Measurements from ENCODE around the gene ITPRIPL2.
A peak's percentile ranks its signal among the peaks of the same experiment; 100 is the strongest.

Gene ITPRIPL2

DNA sequence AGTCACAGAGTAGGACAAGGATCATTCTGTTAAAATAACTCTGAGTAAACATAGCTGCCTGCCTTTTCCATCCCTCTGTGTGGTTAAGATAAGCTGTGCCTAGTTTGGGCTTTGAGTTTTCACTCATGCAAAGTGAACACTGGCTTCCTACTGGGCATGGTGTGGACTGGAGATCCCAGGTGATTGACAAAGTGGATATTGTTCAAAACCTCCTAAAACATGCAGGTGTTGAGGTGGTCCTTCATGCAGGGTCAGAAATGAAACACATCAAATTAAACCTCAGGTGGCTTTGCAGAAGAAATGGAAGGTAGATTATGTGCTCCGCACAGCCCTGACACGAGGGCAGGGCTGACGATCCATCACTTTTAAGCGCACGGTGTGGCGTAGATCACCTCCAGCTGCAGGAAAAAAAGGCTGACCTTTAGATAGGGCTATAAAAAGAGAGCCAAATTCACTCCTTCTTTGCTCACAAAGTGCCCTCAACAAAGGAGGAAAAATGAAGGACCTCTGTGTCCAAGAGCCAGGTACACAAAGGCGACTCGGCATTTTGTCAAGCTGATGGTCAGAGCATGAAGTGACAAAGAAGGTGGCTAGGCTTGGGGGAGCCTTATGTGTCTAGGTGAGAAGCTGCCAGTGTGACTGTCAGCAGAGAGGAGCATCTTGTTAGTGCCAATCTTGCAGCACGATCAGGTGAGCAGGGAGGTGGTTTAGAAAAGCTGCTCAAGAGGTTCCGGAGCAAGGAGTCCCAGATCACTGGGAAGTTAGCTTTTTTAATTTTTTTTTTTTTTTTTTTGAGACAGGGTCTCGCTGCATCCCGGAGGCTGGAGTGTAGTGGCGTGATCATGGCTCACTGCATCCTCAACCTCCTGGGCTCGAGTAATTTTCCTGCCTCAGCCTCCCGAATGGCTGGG, 19.9 kb upstream of the ITPRIPL2 start:
- no peak for DNase-seq

DNA sequence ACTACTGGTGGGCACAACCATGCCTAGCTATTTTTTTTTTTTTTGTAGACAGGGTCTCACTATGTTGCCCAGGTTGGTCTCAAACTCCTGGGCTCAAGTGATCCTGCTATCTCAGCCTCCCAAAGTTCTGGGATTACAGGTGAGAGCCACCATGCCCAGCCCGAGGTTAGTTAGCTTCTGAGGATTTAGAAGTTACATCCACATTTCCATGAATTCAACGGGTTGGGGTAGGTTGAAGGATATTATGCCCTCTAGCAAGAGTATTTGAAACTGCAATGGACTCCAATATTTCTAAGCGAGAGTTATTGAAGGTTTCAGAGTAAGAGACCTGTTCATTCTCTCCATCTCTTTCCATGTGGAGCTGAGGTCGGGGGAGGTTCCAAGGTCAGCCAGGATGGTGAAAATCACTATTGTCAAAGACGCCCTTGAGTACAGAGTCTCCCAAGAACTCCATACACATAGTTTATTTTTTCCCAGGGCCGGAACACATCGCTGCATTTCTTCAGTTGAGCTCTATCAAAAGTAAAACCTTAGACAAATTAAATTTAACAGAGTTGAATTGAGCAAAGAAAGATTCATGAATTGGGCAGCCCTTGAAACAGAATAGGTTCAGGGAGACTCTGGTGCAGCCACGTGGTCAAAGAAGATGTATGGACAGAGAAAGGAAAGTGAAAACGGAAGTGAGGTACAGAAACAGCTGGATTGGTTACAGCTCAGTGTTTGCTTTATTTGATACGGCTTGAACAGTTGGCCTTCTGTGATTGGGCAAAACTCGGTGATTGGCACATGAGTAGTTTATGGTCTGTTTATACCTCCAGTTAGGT, 19.0 kb upstream of the ITPRIPL2 start:
- no peak for DNase-seq

DNA sequence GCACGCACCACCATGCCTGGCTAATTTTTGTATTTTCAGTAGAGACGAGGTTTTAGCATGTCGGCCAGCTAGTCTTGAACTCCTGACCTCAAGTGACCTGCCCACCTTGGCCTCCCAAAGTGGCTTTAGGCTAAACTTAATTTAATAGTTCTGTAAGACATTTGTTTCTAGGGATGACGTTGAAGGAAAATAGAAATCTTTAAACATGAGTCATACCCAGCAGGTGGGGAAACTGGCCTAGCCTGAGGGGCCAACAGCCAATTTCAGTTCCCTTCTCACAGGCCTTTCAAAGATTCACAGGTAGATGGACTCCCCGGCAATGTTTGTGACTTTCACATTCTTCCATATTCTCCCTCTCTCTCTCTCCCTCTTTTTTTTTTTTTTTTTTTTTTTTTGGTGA, 18.1 kb upstream of the ITPRIPL2 start:
- DNase-seq: no peak

DNA sequence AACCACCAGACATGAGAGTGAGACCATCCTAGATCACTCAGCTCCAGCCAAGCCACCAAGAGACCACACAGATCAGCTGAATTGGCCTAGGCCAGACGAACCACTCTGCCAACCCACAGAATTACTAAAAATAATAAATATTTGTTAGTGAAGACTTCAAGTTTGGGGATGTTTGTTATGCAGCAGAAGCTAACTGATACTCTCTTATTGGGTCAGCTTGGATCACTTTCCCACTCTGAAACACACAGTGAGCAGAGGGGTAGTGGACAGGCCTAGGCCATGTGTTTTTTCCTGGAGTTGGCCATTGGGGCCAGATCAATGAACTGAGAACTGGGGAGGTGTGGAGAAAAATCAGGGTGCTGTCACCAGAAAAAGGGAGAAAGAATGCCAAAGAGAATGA, 15.6 kb upstream of the ITPRIPL2 start:
- DNase-seq: no peak

DNA sequence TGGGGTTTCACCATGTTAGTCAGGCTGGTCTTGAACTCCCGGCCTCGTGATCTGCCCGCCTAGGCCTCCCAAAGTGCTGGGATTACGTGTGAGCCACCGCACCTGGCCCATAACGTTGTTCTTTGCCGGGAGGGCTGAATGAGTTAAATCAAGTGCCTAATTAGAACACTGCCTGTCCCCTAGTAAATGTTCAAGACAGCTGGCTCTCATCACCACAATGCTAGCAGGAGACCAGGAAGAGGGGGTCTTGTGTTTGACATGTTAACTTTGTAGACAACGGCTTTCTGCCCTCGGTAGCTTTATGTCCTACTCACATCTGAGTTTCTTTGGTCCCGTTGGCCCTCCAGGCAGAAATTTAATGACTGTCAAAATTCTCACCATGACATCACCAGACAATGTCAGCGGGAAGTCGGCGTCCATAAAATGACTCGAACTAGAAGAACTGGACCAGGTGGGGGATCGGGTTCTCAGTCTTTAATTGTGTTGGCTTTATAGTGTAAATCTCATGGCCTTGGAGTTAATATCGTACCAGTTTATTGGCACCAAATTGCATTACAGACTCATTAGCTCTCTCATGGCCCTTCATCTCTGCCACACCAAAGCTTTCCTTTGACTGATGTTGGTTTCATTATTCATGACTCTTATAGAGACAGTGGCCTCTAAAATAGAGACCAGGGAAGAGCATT, 11.4 kb upstream of the ITPRIPL2 start:
- no peak for DNase-seq

DNA sequence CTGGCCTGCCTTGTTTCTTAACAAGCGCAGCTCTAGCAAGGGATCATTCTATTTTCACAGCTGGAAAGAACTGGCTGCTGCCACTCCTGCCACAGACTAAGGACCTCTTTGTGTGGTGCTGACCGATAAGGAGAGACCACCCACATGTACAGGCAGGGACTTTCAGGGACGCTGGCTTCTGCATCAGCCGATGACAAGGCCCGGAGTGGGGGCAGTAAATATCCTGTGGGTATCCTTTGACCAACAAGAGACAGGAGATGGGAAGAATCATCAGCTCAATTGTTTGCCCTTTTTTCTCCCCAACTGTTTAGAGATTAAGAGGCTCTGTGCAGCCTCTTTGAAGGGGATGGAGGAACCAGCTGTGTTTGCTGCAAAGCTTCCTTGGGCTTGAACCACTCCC, 9.2 kb upstream of the ITPRIPL2 start:
- DNase-seq: no peak

DNA sequence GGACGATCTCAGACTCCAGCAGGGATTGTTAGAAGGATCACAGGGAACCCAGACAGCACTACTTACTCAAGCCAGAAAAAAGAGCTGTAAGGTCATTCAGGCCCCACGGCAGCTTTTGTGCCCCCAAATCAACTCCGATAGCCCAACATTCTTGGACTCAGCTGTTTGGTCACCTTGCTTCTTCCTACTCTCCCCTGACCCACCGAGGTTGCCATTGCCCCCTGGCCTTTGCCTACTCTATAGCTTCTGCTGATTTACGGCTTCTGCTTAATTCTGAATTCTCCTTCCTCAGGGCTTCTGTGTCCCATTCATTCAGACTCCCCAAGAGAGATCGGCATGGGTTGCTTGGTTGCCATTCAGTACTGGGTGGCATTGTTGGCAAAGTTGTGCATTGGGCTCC, 8.6 kb upstream of the ITPRIPL2 start:
- no peak for DNase-seq

DNA sequence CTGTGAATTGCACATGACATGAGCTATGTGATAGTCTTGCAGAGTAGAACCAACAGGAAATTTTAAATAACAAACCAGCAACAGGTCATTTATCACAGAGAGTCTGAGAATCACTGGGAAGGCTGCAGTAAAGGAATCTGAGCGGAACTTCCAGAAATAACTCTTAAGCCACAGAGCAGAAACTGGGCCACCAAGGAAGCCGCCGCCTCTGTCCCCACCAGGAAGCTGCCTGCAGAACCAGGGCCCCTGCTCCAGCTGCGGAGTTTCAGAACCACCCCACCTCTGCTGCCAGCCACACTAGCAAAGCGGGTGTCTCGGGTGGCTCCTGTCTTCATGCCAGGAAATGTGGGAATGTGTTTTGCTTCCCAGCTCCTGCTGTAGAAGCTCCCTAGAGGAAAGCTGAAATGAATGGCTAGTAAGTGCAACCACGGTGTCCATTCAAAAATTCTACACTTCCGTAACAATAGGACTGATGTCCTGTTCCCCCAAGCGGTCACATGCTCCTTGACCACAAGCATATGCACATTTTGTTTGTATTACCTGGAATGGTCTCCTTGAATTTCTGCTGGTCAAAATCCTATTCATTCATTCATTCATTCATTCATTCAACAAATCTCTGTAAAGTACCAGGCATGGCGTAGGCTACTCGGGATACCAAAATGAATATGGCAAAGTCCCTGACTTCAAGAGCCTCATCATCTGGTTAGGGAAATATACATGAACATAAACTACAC, 7.7 kb upstream of the ITPRIPL2 start:
- DNase-seq: no peak

DNA sequence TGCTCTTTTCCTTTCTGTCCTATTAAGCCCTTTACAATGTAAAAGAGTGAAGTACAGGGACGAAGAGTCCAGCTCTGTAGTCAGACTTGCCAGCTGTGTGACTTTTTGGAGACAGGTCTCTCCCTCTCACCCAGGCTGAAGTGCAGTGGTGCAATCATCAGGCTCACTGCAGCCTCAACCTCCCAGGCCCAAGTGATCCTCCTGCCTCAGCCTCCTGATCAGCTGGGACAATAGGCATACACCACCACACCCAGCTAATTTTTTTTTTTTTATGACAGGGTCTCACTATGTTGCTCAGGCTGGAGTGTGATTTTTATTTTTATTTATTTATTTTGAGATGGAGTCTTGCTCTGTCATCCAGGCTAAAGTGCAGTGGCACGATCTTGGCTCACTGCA, 7.1 kb upstream of the ITPRIPL2 start:
- DNase-seq: no peak

DNA sequence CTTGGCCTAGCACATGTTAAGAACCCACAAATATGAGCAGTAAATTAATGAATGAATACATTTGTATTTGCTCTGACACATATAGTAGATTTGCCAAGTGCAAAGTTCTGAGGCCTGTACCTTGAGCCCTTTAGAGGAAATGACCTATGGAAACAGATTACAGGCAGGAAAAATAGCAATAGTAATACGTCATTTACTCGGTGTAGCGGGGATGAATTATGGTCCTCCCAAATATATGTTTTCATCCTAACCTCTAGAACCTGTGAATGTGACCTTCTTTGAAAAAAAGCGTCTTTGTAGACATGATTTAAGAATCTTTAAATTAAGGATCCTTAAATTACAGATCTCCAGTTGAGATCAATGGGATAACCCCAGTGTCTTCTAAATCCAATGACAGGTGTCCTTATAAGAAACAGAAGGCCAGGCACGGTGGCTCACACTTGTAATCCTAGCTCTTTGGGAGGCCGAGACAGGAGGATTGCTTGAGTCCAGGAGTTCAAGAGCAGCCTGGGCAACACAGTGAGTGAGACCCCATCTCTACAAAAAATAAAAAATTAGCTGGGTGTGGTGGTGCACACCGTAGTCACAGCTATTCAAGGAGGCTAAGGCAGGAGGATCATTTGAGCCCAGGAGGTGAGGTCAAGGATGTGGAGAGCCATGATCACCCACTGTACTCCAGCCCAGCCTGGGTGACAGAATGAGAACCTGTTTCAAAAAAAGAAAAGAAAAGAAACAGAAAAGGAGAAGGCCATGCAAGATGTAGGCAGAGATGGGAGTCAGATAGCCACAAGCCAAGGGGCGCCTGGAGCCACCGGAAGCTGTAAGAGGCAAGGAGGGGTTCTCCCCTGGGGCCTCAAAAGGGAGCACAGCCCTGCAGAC, 5.1 kb upstream of the ITPRIPL2 start:
- no peak for DNase-seq

DNA sequence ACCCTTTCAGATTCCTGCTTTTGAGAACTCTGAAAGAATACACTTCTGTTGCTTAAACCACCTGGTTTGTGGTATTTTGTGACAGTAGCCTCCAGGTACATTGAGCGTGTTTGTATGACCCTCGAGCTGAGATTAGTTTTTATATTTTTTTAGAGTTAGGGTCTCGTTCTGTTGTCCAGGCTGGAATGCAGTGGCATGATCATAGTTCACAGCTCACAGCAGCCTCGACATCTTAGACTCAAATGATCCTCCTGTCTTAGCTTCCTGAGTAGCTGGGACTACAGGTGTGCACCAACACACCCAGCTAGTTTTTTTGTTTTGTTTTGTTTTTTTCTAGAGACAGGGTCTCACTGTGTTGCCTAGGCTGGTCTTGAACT, 4.5 kb upstream of the ITPRIPL2 start:
- no peak for DNase-seq

DNA sequence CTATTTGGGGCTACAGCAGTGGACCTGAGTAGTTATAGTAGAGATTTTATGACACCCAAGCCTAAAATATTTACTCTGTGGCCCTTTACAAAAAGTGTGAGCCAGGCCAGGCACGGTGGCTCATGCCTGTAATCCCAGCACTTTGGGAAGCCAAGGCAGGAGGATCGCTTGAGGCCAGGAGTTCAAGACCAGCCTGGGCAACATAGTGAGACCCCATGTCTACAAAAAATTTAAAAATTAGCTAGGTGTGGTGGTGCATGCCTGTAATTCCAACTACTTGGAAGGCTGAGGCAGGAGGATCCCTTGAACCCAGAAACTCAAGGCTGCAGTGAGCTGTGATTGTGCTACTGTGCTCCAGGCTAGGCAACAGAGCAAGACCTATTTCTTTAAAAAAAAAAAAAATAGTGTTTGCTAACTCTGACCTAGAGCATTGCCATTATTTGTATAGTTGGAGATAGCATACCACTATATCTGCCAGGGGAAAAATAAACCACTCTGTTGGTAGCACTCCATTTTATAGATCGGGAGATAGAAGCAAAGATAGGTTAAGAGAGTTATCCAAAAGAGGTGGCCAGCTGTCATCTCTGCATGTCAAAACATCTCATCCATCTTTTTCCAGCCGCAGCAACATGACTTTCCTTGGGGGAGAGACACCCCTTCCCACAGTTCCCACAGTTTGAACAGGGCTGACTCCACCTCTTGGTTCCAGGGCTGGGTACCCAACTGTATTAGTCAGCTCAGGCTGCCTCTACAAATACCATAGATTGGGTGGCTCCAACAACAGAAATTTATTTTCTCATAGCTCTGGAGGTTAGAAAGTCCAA, 3.0 kb upstream of the ITPRIPL2 start:
- no peak for DNase-seq

DNA sequence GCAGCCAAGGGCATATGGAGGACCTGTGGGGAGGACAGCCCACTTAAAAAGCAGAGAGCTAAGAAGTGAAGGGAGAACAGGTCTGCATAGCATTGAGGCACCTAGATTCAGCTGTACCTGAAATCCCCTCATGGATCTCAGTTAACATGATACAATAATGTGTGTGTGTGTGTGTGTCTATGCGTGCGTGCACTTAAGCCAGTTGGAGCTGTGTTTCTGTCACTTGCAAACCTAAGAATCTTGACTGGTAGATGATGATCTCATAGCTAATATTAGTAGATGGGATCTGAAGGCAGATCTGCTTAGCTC, 1.7 kb upstream of the ITPRIPL2 start:
- DNase-seq: no peak

DNA sequence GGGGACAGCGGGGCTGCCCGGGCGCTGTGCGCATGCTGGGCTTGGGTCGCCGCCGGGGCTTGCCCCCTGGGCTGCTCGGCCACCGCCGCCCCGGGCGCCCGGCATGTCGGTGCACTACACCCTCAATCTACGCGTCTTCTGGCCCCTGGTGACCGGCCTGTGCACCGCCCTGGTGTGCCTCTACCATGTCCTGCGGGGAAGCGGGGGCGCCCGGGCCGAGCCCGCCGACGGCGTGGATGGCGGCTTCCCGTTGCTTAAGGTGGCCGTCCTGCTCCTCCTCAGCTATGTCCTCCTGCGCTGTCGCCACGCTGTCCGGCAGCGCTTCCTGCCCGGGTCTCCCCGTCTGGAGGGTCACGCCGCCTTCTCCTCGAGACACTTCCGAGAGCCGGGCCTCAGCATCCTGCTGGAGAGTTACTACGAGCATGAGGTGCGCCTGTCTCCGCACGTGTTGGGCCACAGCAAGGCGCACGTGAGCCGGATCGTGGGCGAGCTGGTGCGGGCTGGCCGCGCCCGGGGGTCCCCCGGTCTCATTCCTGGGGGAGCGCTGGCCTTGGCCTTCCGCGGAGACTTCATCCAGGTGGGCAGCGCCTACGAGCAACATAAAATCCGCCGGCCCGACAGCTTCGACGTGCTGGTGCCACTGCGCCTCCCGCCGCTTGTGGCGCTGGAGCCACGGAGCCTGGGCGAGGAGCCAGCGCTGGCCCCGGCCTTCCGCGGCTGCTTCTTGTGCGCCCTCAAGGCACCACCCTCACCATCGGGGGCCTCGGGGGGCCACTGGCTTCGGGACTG, 789 bp downstream of the ITPRIPL2 start:
- DNase-seq: no peak

DNA sequence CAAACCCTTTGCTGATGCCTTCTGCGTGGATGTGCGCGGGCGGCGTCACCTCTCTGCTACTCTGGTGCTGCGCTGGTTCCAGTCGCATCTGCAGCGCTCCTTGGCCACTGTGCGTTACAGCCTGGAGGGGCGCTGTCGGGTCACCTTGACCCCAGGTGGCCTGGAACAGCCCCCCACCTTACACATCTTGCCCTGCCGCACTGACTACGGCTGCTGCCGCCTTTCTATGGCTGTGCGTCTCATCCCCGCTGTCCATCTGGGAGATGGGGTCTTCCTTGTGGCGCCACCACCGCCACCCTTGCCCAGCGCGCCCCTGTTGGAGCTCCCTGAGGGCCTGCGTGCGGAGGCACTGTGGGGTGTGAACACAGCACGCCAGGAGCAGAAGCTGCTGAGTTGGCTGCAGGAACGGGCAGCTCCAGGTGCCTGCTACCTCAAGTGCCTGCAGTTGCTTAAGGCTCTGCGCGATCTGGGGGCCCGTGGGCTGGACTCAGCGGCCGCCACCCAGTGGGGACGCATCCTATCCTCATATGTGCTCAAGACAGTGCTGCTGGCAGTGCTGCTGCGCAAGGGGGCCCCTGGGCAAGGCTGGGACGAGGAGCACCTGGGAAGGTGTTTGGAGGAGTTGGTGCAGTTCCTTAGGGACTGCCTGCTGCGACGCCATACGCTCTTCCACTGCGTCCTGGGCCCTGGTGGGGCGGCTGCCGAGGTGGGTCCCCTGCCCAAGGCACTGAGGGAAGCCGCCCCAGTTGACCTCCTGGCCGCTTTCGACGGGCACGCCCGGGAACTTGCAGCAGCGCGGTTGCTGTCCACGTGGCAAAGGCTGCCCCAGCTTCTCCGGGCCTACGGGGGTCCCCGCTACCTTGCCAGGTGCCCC, 1.6 kb downstream of the ITPRIPL2 start:
- DNase-seq: no peak

DNA sequence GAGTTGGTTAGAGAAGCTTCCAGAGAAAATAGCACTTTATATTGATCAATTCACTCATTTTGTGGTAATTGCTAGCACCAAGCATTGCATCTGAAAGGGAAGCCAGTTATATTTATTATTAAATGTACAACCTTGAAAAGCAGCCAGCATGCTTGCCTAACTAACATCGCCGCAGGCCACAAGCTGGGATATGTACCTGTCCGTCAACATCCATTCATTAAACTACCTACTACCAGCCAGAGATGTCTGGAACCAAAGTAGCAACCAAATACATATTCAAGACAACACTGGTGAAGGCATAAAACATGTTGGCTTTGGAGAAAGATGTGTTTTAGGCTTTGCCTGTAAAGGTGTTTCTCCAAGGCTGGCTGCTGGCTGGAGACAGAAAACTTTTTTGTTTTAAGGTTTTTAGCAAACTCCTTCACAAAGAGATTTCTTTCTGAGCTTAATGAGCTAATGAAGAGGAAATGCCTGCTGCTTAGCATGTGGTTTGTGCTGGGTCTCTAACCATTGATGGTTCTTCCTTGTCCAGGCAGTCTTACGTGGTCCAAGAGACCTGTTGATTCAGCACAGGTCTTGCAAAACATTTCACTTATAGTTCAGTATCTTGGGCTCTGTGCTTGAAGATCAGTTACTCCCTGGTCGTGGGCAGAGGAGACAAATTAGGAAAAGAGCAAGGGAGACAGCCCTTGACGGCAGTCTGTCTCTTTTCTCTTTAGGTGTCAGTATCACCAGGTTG, 3.1 kb downstream of the ITPRIPL2 start:
- no peak for DNase-seq

DNA sequence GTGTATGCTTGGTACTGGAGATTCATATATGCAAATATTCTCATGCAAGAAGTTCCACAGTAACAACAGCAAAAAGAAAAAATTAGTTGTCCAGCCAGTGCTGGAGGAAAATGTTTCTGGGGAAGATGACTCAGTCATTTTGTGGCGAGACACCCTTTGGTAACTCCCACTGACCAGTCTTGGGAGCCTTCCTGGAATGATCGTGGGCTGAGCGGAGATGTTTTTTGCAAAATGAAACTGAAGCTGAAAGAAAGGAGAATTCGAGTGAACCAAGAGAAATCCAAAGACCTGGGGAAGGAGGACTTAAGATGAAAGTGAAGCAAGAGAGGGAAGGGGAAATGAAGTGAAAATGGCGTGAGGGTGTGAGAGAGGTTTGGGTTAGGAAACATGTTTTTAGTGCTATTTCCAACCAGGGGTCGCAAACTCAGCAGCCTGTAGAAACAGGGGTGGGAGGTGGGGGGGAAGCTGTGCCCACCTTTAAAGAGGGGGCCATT, 5.2 kb downstream of the ITPRIPL2 start:
- peak in 1 of 2 experiments; percentile 35 for DNase-seq

DNA sequence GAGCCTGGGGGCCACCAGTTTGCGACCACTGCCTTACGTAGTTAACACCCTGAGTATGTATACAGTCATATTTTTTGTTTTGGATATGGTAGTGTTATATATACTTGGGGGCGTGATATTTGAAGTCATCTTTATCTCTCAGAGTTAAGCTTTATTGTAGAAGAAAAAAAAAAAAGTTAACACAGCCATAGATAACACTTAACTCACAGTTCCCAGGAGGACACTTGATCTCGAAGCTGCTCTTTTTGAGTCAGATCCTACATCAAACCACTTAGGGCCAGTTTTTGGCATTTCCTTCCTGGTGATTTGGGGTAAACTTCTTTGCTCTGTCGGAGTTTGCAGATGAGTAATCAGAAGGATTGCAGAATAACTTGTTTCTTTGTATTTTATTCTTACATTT, 5.8 kb downstream of the ITPRIPL2 start:
- no peak for DNase-seq
